22Rv1 (cell line): ENCODE measurements around the gene PLXNB2.

ENCODE experiments used
- CTCF ChIP-seq: fragments of 450-650 bp; IDR thresholded peaks from 2 replicates; pipeline ENCODE4 v1.5.1; 2017; ENCODE audit warnings: mild to moderate bottlenecking
- ZFX ChIP-seq: fragments of 450-650 bp; IDR thresholded peaks from 2 replicates; pipeline ENCODE4 v1.6.1; 2017; ENCODE audit warnings: antibody characterized with exemption, borderline replicate concordance

GRCh38 chr22:50280022-50280707 is 27.3 kb downstream of the PLXNB2 start:
- no peak for TF ChIP-seq CTCF
- TF ChIP-seq ZFX, result no peak
